Activated CD8-positive, alpha-beta T cell treated with anti-CD3 and anti-CD28 coated beads, Interleukin-2, amount 10 ng/mL, durations not matched to agents 7 days and 5 days (primary cell): ENCODE data around the gene ASCC3. TPM values are rescaled to one million over a fixed set of nuclear protein-coding genes. Genes with fewer than 3 reads are reported as not detected.

ENCODE experiments used
- ATAC-seq: fragments of 150-1000 bp; cut with Tn5 transposase; one replicate; pipeline ENCODE4 v1.10.0; 2021; ENCODE audit warnings: moderate library complexity
- CTCF ChIA-PET: fragments of 350-600 bp; sonication (Branson Sonifier 250); formaldehyde crosslinking; loops from one replicate; lab custom pipeline; 2021; ENCODE audit warnings: antibody characterized with exemption; lab: Charles Lee
- POLR2A ChIA-PET: fragments of 350-600 bp; sonication (Branson Sonifier 250); formaldehyde crosslinking; loops from one replicate; lab custom pipeline; 2021; ENCODE audit warnings: antibody characterized with exemption; lab: Charles Lee
- DNase-seq: peaks from one replicate; pipeline ENCODE4 v3.0.0-alpha.2; 2020
- H3K27ac Mint-ChIP-seq: one replicate; pipeline ENCODE4 v1.8.0; 2021; ENCODE audit warnings: mild to moderate bottlenecking, mixed read lengths
- H3K27me3 Mint-ChIP-seq: one replicate; pipeline ENCODE4 v1.8.0; 2021; ENCODE audit warnings: low read depth, mixed read lengths
- H3K36me3 Mint-ChIP-seq: one replicate; pipeline ENCODE4 v1.8.0; 2021; ENCODE audit warnings: low read depth, mixed read lengths
- H3K4me1 Mint-ChIP-seq: one replicate; pipeline ENCODE4 v1.8.0; 2021; ENCODE audit warnings: low read depth, mixed read lengths
- H3K4me3 Mint-ChIP-seq: one replicate; pipeline ENCODE4 v1.8.0; 2021; ENCODE audit warnings: mild to moderate bottlenecking, mixed read lengths
- H3K9me3 Mint-ChIP-seq: one replicate; pipeline ENCODE4 v1.8.0; 2022; ENCODE audit warnings: mixed read lengths; ENCODE audit not compliant: insufficient read depth
- total RNA-seq, 2 experiments: library from RNA; stranded (reverse); gene quantifications; one replicate each; pipeline ENCODE4 v1.2.3, GENCODE V29; 2021

The ASCC3 gene
- total RNA-seq, 2 experiments from 2014 or later = 61.8 to 66.1 TPM

DNA sequence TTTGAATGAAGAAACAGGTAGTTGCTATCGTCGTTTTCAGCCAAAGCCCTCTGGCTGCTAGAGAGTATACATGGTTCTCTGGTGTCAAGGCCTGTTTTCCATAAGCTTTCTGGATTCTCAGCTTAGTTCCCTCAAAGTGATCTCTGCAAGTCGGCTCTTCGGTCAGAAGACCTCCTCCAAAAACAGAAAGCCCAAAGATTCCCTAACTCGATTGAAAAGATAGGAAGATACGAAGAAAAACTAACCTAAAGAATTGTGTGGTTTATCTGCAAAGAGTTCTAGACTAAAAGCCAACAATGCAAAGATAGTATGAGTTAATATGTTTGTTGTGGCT is 545 bp upstream of the ASCC3 start:
- H3K4me1 Mint-ChIP-seq = peaks cover 34% of the 10 kb centered on the region
- peaks cover 2% of the 10 kb centered on the region for H3K27me3 Mint-ChIP-seq
- H3K27ac Mint-ChIP-seq = peak overlapping the region; percentile 100
- H3K9me3 Mint-ChIP-seq = no peaks in the 10 kb centered on the region
- CTCF ChIA-PET = interaction anchor here (0.8 to 1.2 kb wide), 3 partner anchors 13 to 42 kb away, joined by 3 read pairs; no protein-coding TSS in a partner anchor
- ATAC-seq (no peak), DNase-seq (no peak)
- H3K36me3 Mint-ChIP-seq = peaks cover 16% of the 10 kb centered on the region
- peak overlapping the region; percentile 100 for H3K4me3 Mint-ChIP-seq
- POLR2A ChIA-PET = interaction anchor here (0.7 to 1.9 kb wide), 4 partner anchors 9 to 32 kb away, joined by 3 to 8 read pairs (median 4); no protein-coding TSS in a partner anchor

DNA sequence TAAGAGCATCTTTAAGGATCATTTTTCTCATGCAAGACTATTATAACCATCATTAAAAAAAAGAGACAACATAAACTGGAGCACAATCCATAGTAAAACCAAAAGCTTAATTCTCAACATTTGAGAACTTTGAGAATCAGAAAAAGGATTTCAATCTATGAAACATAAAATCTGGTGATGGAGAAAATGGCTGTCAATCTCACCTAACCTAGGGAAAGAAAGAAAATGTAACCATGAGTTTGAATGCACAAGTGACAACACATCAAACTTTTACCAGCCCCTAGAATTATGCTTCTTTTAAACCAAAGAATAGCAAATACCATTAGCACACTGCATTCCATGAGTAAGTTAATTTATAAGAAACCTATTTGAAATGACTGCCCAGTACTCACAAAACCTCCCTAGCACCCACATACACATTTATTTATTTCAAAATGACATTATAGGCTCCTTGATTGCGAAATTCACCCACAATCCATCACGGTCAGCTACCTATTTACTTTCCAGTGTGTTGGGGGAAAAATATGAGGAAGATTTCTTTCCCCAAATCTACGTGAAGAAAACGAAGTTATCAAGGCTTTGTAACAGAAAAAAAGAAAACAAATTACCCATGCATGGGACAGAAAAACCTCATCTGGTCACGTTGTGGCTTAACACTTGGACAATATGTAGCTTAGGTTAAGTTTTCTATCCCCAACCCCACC is 828 bp downstream of the ASCC3 start:
- DNase-seq (no peak), ATAC-seq (no peak)
- Mint-ChIP-seq H3K4me3 (peak overlapping the region; percentile 100), H3K27me3 (peaks cover 2% of the 10 kb centered on the region), H3K27ac (peak overlapping the region; percentile 100), H3K36me3 (peaks cover 27% of the 10 kb centered on the region), H3K9me3 (no peaks in the 10 kb centered on the region), H3K4me1 (peaks cover 40% of the 10 kb centered on the region)
- POLR2A ChIA-PET = interaction anchor here (0.6 to 1.9 kb wide), 4 partner anchors 11 to 1534 kb away, joined by 3 to 8 read pairs (median 3); no protein-coding TSS in a partner anchor
- CTCF ChIA-PET = interaction anchor here (1.2 to 1.4 kb wide), 2 partner anchors 36 to 217 kb away, joined by 3 read pairs; no protein-coding TSS in a partner anchor

DNA sequence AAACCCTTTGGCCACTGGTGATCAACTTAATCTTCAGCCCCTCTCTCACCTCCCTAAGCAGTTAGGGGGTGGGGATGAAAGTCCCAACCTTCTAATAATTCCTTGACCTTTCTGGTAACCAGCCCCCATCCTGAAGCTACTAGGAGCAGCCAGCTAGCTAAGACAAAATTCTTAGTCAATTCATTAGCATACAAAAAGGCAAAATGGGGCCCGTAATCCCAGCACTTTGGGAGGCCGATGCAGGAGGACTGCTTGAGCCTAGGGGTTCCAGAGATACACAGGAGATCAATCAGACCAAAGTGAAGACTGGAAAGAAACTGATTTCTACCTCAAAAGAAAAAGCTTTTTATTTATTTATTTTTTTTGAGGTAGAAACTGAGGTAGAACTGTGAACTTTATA is 1.8 kb downstream of the ASCC3 start:
- ChIA-PET POLR2A (no interaction called here), CTCF (interaction anchor here (1.2 to 1.4 kb wide), 2 partner anchors 35 to 216 kb away, joined by 3 read pairs; no protein-coding TSS in a partner anchor)
- ATAC-seq (no peak), DNase-seq (no peak)
- H3K4me3 Mint-ChIP-seq = peak overlapping the region; percentile 56
- H3K9me3 Mint-ChIP-seq = no peaks in the 10 kb centered on the region
- H3K36me3 Mint-ChIP-seq = peaks cover 35% of the 10 kb centered on the region
- H3K4me1 Mint-ChIP-seq = peaks cover 46% of the 10 kb centered on the region
- H3K27me3 Mint-ChIP-seq = no peaks in the 10 kb centered on the region
- H3K27ac Mint-ChIP-seq = no peak overlapping the region

DNA sequence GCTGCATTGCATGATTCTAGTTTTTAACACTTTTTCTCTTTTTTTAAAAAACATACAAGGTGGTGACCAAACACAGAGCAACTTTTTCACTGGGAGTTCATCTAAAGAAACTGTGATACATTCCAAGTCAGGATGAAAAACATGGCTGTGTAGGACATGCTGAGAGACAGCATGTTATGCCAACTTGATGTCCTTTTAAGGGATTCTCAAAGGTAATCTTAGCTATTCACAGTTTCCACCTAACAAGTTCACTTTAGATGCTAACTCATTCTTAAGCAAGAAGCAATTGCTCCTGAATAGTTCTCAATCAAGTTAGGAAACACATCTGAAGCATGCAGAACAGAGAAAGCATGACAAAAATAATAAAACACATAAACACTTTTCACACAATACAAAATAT is 3.3 kb downstream of the ASCC3 start:
- no peak overlapping the region for H3K27ac Mint-ChIP-seq
- POLR2A ChIA-PET = no interaction called here
- H3K27me3 Mint-ChIP-seq = no peaks in the 10 kb centered on the region
- H3K36me3 Mint-ChIP-seq = peaks cover 48% of the 10 kb centered on the region
- no peak for ATAC-seq
- DNase-seq = no peak
- H3K4me1 Mint-ChIP-seq = peaks cover 46% of the 10 kb centered on the region
- no peak overlapping the region for H3K4me3 Mint-ChIP-seq
- CTCF ChIA-PET = no interaction called here
- no peaks in the 10 kb centered on the region for H3K9me3 Mint-ChIP-seq

DNA sequence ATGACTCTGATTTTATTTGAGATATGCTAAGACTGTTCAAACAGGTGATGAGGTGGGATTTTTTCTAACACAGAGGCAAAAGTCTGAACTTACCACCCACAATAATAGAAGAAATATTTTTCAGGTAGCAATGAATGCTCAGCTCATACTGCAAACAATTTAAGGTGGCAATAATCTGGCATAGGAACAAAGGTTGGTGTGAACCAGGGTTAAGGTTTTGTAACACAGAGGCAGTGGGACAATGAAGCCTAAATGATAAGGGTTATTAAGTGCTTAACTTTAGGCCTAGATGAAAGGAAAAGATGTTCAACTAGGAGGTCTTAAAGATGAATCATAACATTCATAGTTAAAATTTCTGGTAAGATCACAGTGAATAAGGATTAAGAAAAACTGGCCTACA is 4.9 kb downstream of the ASCC3 start:
- H3K4me3 Mint-ChIP-seq = no peak overlapping the region
- DNase-seq (no peak), ATAC-seq (no peak)
- ChIA-PET CTCF (no interaction called here), POLR2A (no interaction called here)
- H3K27ac Mint-ChIP-seq = no peak overlapping the region
- H3K4me1 Mint-ChIP-seq = peaks cover 35% of the 10 kb centered on the region
- H3K36me3 Mint-ChIP-seq = peaks cover 60% of the 10 kb centered on the region
- no peaks in the 10 kb centered on the region for H3K27me3 Mint-ChIP-seq
- H3K9me3 Mint-ChIP-seq = no peaks in the 10 kb centered on the region

DNA sequence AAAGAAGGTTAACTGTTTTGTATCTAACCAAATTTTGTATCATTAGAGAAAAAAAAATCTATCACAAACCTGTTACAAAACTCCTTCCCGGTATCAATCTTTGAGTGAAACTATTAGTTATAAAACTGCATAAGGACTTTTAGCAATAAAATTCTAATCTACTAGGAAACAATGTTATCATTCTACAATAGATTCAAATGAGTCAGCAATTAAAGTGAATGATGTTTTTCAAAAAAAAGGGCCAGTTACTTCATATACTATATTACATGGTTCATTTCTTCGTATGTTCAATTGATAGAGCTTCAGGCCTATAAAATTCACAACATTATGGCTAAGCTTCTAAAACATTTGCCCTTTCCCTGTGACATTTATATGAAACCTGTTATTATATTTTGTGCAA is 15.6 kb downstream of the ASCC3 start:
- H3K36me3 Mint-ChIP-seq = peaks cover 66% of the 10 kb centered on the region

DNA sequence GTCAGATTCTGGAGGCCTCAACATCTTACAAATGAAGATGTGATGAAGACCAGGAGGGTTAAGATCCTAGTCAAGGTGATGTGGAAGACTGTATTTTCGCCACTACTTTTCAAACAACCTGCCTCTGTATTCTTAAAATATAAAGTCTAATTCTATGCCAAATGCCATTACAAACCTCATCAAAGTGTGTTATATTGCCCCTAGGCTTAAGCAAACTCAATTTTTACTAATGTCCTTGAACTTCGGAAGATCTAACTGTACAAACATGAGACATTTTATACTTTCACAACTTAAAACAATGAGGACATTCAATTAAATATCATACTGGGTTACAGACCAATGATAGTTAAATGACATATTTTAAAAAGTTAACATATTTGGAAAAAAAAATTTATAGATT is 19.1 kb downstream of the ASCC3 start:
- POLR2A ChIA-PET = no interaction called here
- H3K9me3 Mint-ChIP-seq = peaks cover 19% of the 10 kb centered on the region
- no peaks in the 10 kb centered on the region for H3K27me3 Mint-ChIP-seq
- H3K4me1 Mint-ChIP-seq = peaks cover 4% of the 10 kb centered on the region
- no peak overlapping the region for H3K27ac Mint-ChIP-seq
- no peak overlapping the region for H3K4me3 Mint-ChIP-seq
- H3K36me3 Mint-ChIP-seq = peaks cover 77% of the 10 kb centered on the region
- no peak for DNase-seq
- no peak for ATAC-seq
- CTCF ChIA-PET = no interaction called here

More for the DNA sequence above, 15.6 kb downstream of the ASCC3 start:
- Mint-ChIP-seq H3K27ac (no peak overlapping the region), H3K4me1 (peaks cover 2% of the 10 kb centered on the region), H3K27me3 (no peaks in the 10 kb centered on the region), H3K4me3 (no peak overlapping the region), H3K9me3 (no peaks in the 10 kb centered on the region)
- ChIA-PET CTCF (interaction anchor here (2.2 kb wide), 1 partner anchor 8 kb away, joined by 7 read pairs; no protein-coding TSS in a partner anchor), POLR2A (no interaction called here)
- ATAC-seq = no peak
- no peak for DNase-seq

DNA sequence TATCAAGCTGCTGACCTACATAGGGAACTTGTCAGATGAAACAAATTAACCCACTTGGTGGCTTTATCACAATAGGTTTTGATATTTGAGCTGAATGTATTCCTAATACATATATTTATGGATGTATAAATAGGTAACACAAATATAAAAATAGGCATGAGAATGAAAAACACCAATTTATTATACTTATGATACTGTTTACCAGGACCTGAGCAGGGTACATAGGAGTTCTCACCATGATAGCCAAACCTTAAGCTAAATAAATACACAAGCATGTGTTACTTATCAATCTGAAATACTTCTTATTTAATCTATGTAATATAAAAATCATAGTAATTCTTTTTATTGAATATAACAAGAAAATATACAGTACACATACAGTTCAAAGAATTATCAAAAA is 25.0 kb downstream of the ASCC3 start:
- H3K36me3 Mint-ChIP-seq = peaks cover 73% of the 10 kb centered on the region
- peaks cover 7% of the 10 kb centered on the region for H3K4me1 Mint-ChIP-seq
- H3K27ac Mint-ChIP-seq = no peak overlapping the region
- ATAC-seq = no peak
- ChIA-PET CTCF (no interaction called here), POLR2A (no interaction called here)
- peaks cover 27% of the 10 kb centered on the region for H3K9me3 Mint-ChIP-seq
- no peaks in the 10 kb centered on the region for H3K27me3 Mint-ChIP-seq
- DNase-seq = no peak
- H3K4me3 Mint-ChIP-seq = no peak overlapping the region

DNA sequence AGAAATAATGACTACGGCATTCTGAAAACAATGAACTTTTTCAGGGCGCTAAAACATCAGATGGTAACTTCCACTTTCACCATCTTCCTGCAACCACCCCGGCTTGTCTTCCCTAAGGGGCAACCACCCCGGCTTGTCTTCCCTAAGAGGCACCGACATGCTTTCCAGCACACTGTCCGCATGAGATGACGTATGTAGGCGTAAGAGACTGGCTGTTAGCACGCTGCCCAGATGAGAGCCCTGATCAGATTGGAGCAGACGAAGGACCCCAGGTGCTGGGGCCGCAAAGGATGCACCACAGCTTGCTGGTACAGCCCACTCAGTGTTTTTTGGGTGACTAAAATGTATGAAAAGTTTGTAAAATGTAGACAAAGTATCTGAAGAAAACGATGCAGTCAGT is 29.3 kb downstream of the ASCC3 start:
- CTCF ChIA-PET = no interaction called here
- no peaks in the 10 kb centered on the region for H3K27me3 Mint-ChIP-seq
- POLR2A ChIA-PET = no interaction called here
- H3K36me3 Mint-ChIP-seq = peaks cover 54% of the 10 kb centered on the region
- no peak for DNase-seq
- H3K27ac Mint-ChIP-seq = no peak overlapping the region
- no peak for ATAC-seq
- H3K9me3 Mint-ChIP-seq = peaks cover 5% of the 10 kb centered on the region
- no peak overlapping the region for H3K4me3 Mint-ChIP-seq
- H3K4me1 Mint-ChIP-seq = peaks cover 6% of the 10 kb centered on the region

DNA sequence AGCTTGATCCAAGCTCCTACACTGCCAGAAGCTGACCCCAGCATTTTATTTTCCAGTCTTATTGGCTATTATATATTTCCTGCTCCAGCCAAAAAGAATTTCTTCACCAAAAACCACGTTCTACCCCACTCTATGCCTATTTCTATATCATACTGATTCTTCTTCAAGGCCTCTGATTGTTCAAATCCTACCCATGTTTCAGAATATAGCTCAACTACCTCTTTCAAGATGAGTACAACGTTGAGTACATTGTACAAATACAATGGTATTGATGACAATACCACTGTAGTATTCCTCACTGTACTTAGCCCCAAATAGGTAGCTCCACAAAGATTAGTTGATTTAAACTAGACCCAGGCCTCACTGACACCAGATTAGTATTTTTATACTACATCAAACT is 31.0 kb downstream of the ASCC3 start:
- peaks cover 48% of the 10 kb centered on the region for H3K36me3 Mint-ChIP-seq
- no peak for DNase-seq
- no peaks in the 10 kb centered on the region for H3K9me3 Mint-ChIP-seq
- peaks cover 16% of the 10 kb centered on the region for H3K4me1 Mint-ChIP-seq
- CTCF ChIA-PET = interaction anchor here (1.0 to 1.1 kb wide), 2 partner anchors 9 to 10 kb away, joined by 3 read pairs; no protein-coding TSS in a partner anchor
- ATAC-seq = no peak
- H3K4me3 Mint-ChIP-seq = no peak overlapping the region
- POLR2A ChIA-PET = interaction anchor here (1.3 kb wide), 1 partner anchor 31 kb away, joined by 3 read pairs; the partner anchor contains the start of gene ASCC3
- no peaks in the 10 kb centered on the region for H3K27me3 Mint-ChIP-seq
- H3K27ac Mint-ChIP-seq = no peak overlapping the region

DNA sequence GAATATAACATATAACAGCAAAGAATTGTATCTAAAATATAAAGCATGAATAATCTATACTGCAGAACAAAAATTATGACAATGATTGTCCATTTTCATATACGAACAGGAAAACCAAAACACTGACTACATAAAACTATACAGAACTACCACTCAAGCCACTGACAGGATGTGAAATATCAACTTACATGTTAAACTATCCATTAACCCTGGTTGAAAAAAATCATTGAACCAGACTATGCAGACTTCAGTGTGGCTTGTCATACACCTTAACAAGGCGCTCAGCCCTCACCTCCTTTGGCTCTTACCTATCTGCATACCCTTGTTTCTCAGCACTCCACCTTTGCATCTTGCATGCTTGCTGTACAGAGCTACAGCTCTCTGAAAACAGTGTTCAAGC is 34.9 kb downstream of the ASCC3 start:
- POLR2A ChIA-PET = no interaction called here
- ATAC-seq (peak; percentile 39), DNase-seq (no peak)
- CTCF ChIA-PET = no interaction called here
- Mint-ChIP-seq H3K27ac (peak overlapping the region; percentile 45), H3K27me3 (no peaks in the 10 kb centered on the region), H3K9me3 (no peaks in the 10 kb centered on the region), H3K4me3 (no peak overlapping the region), H3K36me3 (peaks cover 37% of the 10 kb centered on the region), H3K4me1 (peaks cover 13% of the 10 kb centered on the region)

DNA sequence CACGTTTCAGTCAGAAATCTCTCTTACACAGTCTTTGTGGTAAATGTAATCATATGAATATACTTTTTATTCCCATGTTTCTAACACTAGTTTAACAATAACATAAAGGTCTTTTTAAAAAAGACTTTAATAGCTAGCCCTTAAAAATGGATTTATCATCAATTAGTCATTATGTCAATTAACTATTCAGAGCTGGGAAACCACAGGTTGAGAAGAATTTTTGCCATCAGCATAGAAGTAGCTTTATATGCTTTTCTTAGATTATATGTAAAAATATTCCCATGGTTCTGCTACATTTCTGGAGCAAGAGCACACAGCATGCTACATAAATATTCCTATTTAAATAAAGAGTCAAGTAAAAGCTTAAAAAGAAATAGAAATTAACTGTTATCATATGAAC is 35.5 kb downstream of the ASCC3 start:
- ChIA-PET POLR2A (no interaction called here), CTCF (no interaction called here)
- Mint-ChIP-seq H3K4me1 (peaks cover 13% of the 10 kb centered on the region), H3K4me3 (no peak overlapping the region), H3K27me3 (no peaks in the 10 kb centered on the region), H3K9me3 (no peaks in the 10 kb centered on the region), H3K27ac (no peak overlapping the region), H3K36me3 (peaks cover 39% of the 10 kb centered on the region)
- DNase-seq (no peak), ATAC-seq (no peak)
